Caki2 (cell line): ENCODE results near the gene LETMD1. TPM values are rescaled to one million over a fixed set of nuclear protein-coding genes. Genes with fewer than 3 reads are reported as not detected.
"Not testable (repeated sequence)": the region's sequence is repeated elsewhere in the genome, so short reads cannot be mapped to it uniquely, and the experiment has no call there.

Source experiments
- DNase-seq: peaks from one replicate; pipeline ENCODE4 v3.0.0-alpha.2; 2015; ENCODE audit warnings: low read depth
- in situ Hi-C: cut with HindIII; loops from 2 replicates; pipeline ENCODE4 v1.10.0; 2016; ENCODE audit warnings: low sequenced_read_pairs, low pct_unique_long_range_greater_than_20kb, mixed read lengths
- total RNA-seq: library from RNA; depleted of rRNA; stranded (reverse); fragments of >200 nt; shearing (Covaris generic); gene quantifications from 2 replicates; pipeline ENCODE4 v1.2.3, GENCODE V29; 2014; ENCODE audit warnings: low replicate concordance

The LETMD1 gene
- total RNA-seq, 1 experiment from 2014 or later = 67.4 TPM

- in situ Hi-C loops = no loop called here
- no peak for DNase-seq
Measured at GRCh38 chr12:51067229-51067628, 19.1 kb downstream of the LETMD1 start.

DNA sequence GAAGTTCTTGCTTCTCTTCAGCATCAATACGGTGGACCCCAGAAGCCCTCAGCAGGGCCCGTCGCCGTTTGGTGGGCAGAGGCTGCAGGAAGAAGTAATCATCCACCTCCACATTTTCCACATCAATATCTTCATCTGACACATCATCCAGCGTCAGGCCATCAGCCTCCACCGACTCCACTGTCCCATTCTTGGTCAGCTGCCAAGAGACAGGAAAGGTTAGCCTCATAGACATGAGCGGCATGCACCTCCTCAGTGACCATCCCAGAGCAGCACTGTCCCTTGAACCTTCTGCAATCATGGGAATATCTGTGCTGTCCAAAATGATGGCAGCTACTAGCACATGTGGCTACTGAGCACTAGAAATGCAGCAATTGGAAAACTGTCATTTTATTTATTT is 19.6 kb downstream of the LETMD1 start:
- in situ Hi-C loops = no loop called here
- DNase-seq = no peak

GRCh38 chr12:51070004-51070403 is 21.9 kb downstream of the LETMD1 start:
- in situ Hi-C loops = no loop called here
- no peak for DNase-seq

DNA sequence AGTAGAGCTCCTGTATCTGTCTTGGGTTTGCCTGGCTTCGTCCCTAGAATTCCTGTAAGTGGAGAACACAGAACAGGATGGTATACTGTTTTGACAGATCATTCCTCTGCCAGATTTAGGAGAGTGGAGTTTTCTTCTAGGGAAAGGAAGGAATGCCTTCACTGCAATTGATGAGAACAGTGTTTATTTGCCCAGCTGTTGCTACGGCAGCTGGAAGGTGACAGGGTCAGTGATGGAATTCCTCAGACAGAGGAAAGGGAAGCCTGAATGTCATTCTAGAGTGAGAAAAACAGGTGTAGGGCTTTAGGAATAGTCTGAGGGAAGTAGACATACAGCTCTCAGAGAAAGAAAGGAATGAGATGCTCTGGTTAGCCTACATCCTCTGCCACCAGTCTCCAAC is 23.5 kb downstream of the LETMD1 start:
- in situ Hi-C loops = no loop called here
- DNase-seq = no peak

- in situ Hi-C loops = no loop called here
- no peak for DNase-seq
Measured at GRCh38 chr12:51075390-51075789, 27.3 kb downstream of the LETMD1 start.

- no peak for DNase-seq
- in situ Hi-C loops = no loop called here
Measured at GRCh38 chr12:51076236-51076930, 28.3 kb downstream of the LETMD1 start.

DNA sequence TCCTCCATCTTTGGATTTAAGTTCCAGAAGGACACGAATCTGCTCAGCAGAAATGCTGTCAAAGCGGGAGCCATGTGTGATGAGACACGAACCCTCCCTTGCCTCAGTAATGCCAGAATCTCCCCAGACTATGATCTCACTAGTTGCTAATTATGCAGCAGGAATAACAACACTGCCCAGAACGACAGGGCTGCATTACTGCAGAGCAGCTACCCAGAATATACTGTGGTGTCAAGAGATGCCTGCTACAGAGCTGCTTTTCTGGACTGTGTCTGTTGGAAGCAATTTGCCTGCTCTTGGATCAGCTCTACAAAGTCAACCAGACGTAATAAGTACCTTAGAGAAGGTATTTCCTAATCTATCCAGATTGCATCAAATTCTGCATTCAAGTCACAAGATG is 29.8 kb downstream of the LETMD1 start:
- in situ Hi-C loops = no loop called here
- DNase-seq = no peak

GRCh38 chr12:51078346-51078745 is 30.2 kb downstream of the LETMD1 start:
- in situ Hi-C loops, DNase-seq: not testable (repeated sequence)

DNA sequence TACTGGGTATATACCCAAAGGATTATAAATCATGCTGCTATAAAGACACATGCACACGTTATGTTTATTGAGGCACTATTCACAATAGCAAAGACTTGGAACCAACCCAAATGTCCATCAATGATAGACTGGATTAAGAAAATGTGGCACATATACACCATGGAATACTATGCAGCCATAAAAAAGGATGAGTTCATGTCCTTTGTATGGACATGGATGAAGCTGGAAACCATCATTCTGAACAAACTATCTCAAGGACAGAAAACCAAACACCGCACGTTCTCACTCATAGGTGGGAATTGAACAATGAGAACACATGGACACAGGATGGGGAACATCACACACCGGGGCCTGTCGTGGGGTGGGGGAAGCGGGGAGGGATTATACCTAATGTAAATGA is 30.7 kb downstream of the LETMD1 start:
- DNase-seq, in situ Hi-C loops: not testable (repeated sequence)

DNA sequence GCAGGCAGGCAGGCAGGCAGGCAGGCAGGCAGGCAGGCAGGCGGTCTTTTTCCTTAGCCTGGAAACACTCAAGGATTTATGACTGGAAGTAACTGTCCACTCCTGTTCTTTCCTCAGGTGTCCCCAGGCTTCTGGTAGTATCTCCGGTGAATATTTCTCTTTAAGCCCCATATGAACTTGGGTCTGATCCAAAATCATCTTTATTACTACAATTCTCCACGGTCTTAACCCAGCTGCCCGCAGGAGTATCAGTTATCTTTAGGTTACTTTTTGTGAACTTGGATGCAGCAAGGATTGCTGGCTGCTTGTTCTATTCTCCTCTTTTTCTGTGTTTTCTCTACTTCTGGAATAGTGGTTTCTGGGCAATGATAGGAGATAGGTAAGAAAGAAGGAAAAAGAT is 32.0 kb downstream of the LETMD1 start:
- in situ Hi-C loops = no loop called here
- DNase-seq = no peak

GRCh38 chr12:51081421-51081820 is 33.3 kb downstream of the LETMD1 start:
- in situ Hi-C loops = no loop called here

DNA sequence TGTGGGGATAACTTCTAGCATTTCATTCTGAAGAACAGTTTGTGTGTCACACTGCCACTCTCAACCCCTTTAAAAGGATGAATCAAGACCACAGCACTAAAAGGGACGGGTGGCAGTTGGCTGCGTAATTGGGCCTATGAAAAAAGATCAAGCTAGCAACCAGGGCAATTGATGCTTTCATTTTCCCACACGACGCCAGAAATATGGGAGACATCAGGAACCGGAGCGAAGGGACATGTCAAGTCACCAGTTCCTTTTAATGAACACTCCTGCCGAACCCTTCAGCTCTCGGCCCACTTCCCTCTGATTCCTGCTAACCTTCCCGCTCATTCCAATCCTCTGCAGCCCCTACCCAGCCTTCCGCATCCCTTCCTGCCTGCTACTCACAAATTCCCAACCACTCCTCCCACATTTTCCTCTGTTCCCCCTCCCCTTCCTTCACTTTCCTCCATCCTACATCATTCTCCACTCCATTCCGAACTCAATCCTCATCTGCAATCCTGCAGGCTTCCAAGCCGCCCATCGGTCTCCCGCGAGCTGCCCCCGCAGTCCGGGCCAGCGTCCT is 34.5 kb downstream of the LETMD1 start:
- in situ Hi-C loops = no loop called here

More at GRCh38 chr12:51081421-51081820, 33.3 kb downstream of the LETMD1 start:
- DNase-seq = no peak

GRCh38 chr12:51083126-51083833 is 35.2 kb downstream of the LETMD1 start, which contains the start of gene CSRNP2:
CSRNP2 (minus strand) TSS chr12:51083596; CDS start chr12:51076561, 7,035 bp downstream.
- DNase-seq = peak; percentile 96
- in situ Hi-C loops = no loop called here

More for the DNA sequence above, 34.5 kb downstream of the LETMD1 start:
- DNase-seq = peak; percentile 45

DNA sequence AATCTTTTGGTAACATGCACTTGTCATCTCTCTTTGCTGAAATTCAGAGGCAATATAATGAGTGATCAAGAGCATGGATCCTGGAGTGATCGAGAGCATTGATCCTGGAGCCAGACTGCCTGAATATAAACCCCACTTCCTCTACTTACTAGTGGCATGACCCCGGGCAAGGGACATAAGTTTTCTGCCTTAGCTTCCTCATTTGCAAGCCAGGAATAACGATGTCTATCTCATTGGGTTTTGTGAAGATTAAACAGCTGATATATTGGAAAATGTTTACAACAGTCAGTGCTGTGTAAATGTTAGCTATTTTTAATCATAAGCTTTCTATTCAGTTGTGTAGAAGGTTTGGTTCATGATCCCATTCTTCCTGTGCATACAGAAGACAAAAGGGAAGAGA is 37.6 kb downstream of the LETMD1 start:
- in situ Hi-C loops = no loop called here
- no peak for DNase-seq

DNA sequence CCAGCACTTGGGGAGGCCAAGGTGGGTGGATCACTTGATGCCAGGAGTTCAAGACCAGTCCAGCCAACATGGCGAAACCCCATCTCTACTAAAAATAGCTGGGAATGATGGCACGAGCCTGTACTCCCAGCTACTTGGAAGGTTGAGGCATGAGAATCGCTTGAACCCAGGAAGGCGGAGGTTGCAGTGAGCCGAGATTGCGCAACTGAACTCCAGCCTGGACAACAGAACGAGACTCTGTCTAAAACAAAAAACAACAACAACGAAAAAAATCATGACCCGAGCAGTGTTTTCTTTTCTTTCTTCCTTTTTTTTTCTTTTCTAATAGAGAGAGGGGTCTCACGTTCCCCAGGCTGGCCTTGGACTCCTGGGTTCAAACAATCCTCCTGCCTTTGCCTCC is 38.8 kb downstream of the LETMD1 start:
- no peak for DNase-seq
- in situ Hi-C loops = no loop called here

DNA sequence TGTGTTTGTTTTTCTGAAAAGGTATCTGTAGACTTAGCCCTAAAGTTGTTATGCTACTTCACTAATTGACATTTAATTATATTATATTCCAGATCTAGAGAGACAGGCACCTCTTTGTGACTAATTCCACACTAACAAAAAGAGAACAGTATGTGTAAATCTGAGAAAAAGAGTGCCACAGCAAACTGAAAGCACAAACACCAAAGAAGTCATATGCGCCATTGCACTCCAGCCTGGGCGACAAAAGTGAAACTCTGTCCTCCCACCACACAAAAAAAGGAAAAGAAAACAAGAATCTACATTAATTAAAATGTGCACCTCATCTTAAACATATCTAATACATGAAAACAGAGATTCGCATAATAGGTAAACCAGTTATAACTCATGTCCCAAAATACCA is 39.7 kb downstream of the LETMD1 start:
- DNase-seq = no peak
- in situ Hi-C loops = no loop called here

DNA sequence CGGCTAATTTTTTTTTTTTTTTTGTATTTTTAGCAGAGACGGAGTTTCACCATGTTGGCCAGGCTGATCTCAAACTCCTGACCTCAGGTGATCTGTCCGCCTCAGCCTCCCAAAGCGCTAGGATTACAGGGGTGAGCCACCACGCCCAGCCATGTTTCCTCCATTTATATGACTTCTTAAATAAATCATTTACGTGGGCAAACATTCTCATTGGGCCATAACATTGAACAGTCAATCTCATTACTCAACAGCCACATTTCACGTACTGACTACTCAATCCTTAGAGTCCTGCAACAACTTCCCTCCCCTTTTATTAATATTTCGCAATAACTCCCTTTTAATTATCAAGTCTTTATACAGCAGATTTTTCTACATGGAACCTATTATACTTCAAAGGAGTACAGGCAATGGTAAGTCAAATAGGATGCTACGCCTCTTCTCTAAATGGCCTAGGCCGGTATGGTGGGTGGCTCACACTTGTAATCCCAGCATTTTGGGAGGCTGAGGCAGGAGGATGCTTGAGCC is 42.6 kb downstream of the LETMD1 start:
- no peak for DNase-seq
- in situ Hi-C loops = no loop called here

DNA sequence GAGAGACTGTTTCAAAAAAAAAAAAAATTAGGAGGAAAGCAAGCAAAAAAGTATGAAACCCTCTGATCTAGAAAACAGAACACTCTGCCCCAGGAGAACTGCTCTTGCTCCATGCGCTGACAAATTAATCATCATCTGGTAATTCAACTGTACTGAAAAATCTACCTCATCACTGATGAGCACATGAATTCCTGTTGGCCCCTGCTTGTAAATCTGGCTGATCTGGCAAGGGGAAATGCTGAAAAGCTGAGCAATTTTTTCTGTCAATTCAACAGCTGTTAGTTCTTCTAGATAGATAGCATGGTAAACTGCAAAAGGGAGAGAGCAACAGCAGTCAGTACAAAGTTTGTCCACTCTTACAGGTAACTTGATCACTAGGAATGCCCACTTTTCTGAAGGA is 50.5 kb downstream of the LETMD1 start:
- in situ Hi-C loops = no loop called here
- DNase-seq = no peak

- no peak for DNase-seq
- in situ Hi-C loops = no loop called here
Measured at GRCh38 chr12:51103977-51104376, 55.9 kb downstream of the LETMD1 start.
